RKO (cell line): ENCODE data around the gene TP73.

ENCODE experiments used
- DNase-seq: peaks from one replicate; pipeline ENCODE4 v3.0.0-alpha.2; 2016; ENCODE audit warnings: low spot score

The TP73 gene

DNA sequence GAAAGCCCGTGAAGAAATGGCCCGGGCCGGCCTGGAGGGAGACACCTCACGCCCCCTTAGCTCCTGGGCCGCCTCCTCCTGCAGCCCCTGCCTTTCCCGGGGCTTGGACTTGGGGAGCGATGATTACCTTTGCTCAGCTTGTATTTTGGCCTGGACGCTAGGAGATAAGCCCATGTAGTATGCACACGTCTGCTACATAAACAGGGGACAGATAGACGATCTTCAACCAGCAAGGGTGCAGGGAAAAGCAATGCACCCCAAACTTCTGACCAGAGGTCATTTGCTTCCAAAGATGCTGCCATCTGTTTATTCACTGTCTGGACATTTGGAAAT, 936 bp downstream of the TP73 start:
- DNase-seq: no peak

DNA sequence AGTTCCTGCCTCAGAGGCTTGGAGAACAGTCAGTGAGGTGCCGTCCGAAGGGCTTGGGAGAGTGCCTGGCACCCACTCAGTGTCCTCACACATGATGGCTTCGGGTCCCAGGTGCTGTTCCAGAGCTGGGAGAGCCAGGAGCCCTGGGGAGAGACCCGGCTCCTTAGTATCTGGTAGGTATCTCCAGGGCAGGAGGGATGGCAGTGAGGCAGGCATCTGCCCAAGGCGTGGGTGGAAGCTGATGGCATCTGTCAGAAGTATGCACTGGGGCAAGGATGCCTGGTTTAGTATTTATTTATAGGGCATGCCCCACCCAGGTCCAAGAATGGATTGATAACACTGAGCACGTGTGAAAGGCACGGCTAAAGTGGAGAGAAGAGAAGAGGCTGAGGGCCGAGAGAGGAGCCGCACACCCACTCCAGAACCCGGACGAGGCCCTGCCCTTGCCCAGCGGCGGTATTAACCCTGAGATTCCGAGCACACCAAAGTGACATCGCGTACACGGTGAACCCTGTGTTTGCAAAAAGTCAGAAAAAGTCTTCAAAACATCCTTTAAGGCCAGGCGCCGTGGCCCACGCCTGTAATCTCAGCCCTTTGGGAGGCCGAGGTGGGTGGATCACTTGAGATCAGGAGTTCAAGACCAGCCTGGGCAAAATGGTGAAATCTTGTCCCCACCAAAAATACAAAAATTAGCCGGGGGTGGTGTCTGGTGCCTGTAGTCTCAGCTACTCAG, 2.4 kb downstream of the TP73 start:
- DNase-seq: no peak

DNA sequence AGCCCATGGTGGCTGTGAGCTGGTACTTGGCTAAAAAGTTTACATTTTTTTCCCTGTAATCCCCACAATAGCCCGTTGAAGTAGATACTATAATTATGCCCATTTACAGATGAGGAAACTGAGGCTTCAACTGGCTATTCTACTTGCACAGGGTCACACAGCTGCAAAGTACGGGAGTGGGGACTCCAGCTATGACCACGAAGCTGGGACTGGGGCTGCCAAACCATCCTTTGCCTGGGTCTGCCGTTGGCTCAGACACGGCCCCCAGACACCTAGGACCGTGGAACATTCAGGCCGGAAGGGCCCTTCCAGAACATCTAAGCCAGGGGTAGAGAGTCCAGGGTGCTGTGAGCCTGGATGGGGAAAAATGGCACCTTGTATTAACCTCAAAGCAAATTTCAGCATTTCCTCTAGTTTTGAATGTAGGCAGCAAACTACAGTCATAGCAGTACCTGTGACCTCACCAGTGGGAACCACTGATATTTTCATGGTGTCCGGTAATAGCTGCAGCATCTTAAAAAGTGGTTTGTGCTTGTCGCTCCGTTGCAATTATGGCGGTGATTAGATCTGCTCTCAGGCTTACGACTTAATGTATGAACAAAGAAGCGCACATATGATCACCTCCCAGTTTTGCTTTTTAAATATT, 4.3 kb downstream of the TP73 start:
- DNase-seq: no peak

DNA sequence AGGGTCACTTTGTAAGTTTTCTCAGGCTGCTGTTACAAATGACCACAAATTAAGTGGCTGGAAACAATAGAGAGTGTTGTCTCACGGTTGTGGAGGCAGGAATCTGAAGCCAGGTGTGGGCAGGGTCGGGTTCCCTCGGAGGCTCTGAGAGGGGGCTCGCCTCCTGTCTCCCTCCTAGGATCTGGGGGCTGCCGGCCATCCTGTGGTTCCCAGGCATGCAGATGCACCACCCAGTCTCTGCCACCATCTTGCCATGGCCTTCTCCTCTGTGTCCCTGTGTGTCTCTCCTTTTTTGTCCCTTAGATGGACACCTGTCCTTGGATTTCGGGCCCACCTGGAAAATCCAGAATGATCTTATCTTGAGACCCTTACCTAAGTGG, 4.8 kb downstream of the TP73 start:
- no peak for DNase-seq

DNA sequence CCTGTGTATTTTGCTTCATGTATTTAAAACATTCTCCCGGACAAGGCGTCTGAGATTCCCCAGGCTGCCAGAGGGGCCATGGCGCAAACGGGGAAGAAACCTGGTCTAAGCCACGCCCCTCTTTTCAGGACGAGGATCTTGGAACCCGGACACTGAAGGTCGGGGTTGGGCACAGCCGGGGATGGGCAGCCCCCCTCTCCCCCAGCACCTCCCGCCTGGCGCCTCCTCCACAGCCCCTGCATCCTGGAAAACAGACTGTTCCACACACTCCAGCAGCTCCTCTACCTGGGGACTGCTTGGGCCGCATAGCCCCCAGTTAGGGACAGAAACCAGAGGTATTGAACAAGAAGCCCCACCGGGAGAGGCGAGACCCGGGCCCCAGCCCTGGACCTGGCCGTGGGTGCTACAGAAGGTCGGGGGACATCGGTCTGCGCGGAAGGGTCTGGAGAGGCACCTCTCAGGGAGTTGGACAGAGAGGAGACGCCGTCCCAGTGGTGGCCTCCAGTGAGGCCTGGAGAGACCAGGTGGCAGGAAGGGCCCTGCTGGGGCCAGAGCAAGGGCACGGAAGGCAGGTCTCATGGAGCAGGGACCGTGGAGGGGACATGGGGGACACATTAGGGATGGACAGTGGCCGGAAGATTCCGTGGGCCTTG, 5.4 kb downstream of the TP73 start:
- DNase-seq: no peak

DNA sequence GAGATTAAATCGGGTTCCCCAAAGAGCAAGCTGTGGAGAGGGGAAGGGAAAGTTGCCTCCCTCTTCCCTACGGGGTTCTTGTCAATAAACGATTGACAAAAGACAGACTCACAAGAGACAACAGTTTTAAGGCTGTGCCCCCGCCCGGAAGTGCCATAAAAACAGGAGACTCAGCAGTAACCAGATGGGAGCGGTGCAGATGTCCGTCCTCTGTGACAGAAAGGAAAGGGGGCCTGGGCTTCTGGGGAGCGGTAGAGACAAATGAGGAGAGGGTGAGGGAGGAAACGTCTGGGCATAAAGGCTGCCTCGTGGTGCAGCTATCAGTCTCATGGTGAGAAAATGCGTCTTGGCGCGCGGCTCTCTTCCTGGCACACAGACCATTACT, 5.9 kb downstream of the TP73 start:
- DNase-seq: no peak

DNA sequence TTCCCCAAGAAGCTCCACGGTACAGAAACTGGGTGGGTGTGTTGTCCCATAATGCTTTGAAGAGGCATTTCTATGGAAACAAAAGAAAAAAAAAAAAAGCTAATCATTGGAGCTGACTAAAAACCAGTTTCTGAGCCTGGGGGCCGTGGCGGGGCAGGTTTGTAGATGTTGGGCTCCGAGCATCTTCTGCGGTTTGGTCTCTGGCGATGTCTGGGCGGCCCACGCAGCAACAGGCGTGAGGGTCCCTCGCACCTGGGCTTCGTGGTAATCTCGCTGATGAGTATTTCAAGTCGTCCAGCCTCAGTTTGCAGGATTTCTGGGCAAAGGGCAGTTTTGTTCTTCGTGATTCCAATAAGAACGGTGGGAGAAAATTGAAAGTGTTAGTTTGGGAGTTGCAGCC, 6.8 kb downstream of the TP73 start:
- no peak for DNase-seq

DNA sequence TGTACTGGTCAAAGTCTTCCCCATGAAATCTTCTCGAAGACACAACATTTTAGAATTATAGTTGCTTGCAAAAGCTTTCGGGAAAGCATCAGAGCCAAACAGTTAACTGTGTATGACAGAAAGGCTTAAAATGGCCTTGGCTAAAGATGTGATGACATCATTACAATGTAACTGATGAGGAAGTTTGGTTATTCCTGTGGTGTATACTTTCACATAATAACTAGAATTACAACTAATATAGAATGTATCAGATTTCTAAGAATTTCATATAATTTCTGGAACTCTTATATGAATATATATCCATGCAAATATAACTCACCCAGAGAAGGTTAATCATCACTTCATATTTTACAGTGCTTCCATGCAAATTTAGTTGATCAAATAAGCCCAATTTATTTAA, 8.4 kb downstream of the TP73 start:
- no peak for DNase-seq

DNA sequence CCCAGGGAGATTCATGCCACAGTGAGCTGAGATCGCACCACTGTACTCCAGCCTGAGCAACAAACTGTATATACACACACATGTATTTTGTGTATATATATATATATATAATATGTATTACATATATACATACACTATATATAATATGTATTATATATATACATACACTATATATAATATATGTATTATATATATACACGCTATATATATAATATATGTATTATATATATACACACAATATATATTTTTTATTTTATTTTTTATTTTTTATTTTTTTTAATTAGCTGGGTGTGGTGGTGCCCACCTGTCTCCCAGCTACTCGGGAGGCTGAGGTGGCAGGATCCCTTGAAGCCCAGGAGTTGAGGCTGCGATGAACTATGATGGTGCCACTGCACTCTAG, 9.3 kb downstream of the TP73 start:
- DNase-seq: no peak

DNA sequence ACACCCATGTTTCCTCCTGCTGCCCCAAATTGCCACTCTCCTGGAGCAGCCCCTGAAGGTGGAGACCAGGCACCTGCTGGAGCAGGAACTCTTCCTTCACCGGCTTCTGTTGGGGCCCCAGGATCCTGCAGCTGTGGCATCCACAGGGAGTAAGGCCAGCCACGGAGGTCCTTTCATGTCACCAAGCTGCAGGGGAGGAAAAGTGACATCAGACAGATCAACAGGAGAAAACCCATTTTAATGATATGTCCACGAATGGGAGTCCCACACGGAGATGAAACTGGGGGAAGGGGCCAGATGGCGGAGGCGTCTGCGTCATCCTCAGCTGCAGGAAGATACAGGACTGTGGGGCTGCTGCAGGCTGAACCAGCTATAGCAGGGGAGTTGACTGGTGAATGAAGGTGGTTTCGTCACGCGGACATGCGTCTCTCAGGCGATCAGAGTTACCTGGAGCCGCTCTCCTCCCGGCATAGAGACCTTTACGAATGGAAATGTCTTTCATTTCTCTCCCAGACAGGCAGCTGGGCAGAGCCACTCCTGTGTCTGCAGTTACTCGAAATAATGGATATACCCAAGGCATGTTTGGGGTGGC, 9.9 kb downstream of the TP73 start:
- no peak for DNase-seq

DNA sequence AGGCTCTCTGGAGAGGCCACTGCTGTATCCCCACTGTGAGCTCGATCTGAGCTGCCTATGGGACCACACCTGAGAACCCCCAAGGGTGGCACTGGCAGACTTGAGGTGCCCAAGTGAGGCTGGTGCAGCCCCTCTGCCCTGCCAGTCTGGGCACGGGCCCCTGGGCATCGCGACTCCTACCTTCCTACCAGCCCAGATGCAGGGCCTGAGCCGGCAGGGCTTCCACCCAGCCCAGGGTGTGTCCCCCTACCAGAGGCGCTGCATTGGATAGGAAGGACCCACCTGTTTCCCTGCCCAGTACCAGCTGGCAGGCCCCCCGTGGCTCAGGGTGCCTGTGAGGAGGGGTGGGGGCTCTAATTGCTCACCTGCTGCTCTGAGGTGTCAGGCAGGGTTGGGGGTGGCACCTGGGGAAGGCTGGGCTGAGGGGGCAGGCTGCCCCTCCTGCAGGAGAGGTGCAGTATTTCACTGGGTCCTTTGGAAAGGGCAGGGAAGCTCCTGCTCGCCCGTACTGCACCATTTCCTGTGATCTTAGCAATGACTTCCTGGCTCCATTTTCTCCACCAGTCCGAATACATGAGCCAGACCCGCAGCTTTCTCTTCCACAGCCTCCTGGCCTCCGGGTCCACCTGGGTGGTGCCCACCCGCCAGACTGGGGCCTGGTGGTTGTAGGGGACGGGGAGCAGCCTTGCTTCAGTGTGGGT, 11.8 kb downstream of the TP73 start:
- no peak for DNase-seq

DNA sequence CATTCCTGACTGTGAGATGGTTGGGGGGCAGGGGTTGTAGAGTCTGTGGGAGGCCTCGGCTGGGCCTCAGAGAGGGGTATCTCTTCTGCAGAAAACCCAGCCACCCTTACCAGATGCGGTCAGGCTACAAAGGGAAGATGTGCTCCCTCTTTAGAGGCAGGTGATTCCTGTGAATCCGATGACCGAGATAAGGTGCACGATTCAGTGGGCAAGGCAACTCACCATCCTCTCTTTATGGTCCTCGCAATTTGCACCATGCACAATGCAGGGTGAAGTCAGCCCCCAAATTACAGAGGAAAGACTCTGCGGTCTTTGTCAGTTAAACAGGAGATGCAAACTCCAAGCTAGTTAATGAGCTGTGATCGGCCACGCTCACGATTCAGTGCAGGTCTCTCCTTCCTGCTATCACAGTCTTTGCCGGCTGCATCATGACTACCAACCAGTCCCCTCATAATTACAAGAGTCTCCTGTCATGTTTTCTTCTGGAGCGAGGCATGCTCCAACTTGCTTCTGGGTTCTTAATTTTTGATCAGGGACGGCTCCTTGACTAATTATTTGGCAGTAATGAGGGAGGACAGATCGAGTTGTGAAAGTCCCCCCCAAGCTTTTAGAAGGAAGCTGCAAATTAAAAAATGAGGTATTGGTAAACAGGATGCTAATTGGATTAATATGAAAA, 12.5 kb downstream of the TP73 start:
- DNase-seq: no peak

DNA sequence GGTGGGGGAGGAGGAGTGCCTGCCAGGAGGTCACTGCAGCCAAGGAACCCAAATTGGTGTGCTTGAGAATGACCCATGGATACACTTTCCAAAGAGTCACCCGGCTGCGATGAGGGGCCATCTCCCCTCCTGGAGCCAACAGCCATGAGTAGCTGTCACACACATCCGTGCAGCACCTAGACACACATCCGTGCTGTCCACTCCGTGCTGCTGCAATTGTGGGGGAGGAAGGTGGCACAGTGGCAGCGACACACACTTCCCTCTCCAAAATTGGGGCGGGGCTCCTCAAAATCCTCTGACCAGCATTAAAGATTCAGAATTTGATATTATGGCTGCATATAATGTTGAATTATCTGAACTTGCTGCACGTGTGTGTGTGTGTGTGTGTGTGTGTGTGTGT, 15.8 kb downstream of the TP73 start:
- DNase-seq: no peak

DNA sequence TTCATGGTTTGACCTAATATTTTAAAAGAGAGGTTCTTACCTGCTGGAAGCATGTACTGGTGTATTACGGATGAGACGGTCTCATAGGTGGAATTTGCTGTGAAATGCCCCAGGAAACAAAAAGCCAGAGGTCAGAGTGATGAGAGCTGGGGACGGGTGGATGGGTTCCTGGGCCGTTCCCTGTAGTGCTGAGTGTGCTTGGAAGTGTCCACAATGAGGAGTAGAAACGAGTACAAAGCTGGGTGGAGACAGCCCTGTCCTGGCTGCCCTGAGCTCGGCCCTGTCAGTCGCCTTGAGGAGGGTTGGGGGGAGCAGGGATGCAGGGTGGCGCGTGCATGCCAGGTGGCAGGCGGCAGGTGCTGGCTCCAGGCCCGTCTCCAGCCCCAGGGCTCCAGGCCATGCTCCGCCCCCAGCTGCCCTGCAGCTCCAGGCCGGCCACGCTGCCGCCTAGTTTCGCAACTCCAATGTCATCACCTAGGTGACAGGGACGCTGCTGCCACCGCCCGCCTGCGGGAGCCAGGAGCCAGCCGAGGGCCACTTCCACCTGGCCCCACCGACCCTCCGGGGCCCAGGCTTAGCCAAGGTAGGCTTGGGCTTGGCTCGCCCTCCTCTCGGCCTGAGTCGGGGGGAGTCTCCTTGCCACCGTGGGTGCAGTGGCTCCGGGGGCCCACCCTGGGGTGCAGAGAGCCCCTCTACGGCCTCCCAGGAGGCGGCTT, 16.4 kb downstream of the TP73 start:
- no peak for DNase-seq

DNA sequence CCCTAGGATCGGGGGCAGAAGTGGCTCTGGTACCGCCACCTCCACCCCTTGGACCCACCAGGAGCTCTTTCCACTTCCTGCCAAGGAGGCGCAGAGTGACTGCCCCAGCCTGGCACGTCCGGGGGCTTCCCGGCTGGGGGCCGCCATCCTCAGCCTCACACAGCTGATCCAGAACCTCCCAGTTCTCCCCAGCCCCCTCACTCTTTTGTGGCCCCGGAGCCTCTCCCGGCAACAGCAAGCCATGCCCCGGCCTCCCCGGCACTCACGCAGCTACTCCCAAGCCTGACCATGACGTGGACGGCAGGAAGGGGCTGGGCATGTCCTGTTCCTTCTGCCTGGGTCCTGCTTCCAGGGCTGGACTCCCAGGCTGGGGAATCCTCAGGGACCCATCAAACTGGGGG, 17.1 kb downstream of the TP73 start:
- no peak for DNase-seq

DNA sequence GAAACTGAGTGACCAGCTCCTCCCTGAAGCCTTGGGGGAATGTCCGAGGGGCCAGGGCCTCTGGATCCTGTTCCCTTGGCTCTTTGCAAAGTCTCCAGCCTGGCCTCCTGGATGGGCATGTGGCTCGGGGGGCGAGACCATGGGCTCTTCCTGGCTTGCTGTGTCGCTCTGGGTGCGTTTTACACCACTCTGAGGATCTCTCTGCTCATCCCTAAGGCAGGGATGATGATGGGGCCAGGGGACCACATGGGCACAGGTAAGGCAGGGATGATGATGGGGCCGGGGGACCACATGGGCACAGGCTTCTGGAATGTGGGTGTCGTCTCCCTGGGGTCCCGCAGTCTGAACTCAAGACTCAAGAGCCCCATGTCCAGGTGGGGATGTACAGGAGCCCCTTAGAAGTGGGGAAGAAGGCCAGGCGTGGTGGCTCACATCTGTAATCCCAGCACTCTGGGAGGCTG, 17.7 kb downstream of the TP73 start:
- no peak for DNase-seq

DNA sequence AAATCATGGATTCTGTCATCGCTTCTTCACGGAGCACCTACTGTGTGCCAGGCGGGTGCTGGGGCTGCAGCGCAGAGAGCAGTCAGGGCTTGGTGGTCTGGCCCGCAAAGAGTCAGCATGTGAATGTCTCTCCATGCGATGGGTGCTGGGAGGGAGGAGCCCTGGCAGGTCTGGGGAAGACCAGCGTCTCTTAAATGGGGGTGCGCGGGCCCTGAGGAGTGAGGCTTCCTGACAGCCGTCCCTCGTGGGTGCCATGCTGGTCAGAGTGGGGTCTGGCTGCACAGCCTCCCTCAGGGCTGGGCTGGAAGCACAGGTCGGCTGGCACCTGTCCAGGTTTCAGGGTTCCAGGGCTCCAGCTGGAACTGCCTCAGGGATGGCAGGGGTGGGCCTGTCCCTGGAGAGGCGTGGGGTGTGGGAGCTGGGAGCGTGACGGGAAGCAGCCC, 18.5 kb downstream of the TP73 start:
- DNase-seq: no peak

DNA sequence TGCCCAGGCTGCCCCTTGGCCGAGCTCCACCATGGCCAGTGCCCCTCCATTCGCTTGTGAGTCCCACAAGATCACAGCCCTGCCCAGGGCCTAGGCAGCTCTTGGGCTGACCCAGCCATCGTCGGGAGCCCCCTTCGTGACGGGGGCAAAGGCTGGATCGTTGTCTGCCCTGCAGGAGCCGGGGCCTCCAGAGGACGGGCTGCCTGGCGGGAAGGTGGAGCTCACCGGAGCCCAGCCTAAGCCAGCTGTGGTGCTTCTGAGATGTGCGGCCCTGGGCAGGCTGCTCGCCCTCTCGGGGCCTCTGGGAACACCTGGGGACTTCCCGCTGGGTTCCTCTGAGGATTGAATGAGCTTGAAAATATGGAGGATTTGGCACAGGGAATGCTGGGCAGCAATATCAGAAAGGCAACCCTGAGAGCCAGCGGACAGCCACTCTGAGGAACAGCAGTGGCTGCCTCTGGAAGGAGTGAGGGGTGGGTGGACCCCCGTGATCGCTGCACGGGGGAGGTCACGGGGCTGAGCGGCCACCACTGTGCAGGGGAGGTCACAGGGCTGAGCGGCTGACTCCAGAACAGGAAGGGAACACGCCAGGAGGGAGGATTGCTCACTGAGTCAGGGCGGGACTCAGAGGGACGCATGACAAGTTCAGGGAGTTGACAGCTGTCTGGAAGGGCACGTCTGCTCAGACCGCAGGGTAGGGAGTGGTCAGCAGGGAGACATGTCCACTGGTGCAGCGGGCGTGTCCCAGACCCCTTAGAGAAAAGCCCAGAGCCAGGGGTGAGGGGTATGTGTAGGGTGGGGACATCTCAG, 19.3 kb downstream of the TP73 start:
- no peak for DNase-seq

DNA sequence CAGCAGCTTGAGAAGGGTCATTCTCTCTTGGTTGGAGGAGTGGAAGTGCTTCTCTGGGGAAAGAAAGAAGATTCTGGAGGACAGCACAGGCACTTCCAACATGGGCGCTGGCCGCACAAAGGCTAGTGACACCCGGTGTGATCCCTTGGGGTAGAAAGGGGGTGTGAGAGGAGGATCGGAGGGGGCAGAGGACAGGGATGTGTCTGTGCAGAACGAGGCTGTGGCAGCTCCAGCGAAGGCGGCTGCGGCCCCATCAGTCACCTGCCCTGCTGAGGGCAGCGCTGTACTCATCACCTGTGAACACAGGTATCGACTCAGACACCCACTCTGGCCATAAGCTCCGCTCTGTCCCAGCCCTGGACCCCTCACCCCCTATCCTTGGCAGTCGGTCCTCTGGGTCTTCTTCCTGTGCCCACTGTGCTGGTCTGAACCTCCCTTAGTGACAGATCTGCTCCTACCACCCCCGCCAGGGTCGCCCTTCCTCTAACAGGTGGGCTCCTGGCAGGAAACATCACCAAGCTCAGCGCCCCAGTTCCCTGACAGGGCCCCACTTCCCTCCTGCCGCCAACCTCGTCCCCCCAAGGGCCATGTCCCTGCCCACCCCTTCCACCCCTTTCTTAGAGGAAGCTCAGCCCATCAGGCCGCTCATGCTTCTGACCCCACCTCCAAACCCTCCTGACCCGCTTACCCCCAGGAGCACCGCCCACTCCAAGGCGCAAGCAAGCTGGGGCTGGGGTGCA, 20.1 kb downstream of the TP73 start:
- DNase-seq: no peak

DNA sequence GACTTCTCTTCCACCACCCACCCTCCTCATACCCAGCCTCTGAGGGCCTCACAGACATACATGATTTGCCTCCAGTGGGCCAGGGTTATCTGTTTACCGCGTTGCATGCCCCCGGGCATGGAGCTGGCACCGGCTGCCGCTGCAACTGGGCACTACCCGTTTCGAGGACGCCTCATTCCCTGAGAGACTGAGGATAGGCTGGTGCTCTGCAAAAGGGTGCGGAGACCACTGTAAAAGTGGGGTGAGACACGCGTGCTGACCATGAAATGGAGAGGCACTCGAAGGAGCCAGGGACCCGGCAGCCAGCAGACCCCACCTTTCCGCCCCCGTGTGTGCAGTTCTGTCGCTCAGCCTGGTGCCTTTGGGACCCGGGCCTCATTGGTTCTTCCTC, 20.6 kb downstream of the TP73 start:
- no peak for DNase-seq
